ENCODE results near the gene GGTLC1.
"Not testable (repeated sequence)": the region's sequence is repeated elsewhere in the genome, so short reads cannot be mapped to it uniquely, and the experiment has no call there.

The GGTLC1 gene

GRCh38 chr20:23994001-23994633 is 5.5 kb upstream of the GGTLC1 start:
- DNase-seq (ENCODE audit: low spot score) = not testable (repeated sequence)

- DNase-seq (ENCODE audit: low spot score) = not testable (repeated sequence)
Measured at GRCh38 chr20:23993440-23993839, 4.9 kb upstream of the GGTLC1 start.

- not testable (repeated sequence) for DNase-seq (ENCODE audit: low spot score)
Measured at GRCh38 chr20:23990296-23990695, 1.7 kb upstream of the GGTLC1 start.

GRCh38 chr20:23988966-23989365 is 387 bp upstream of the GGTLC1 start:
- DNase-seq (ENCODE audit: low spot score) = not testable (repeated sequence)

GRCh38 chr20:23986716-23987115 is 1.9 kb downstream of the GGTLC1 start:
- not testable (repeated sequence) for DNase-seq (ENCODE audit: low spot score)

GRCh38 chr20:23986310-23986709 is 2.3 kb downstream of the GGTLC1 start:
- not testable (repeated sequence) for DNase-seq (ENCODE audit: low spot score)

GRCh38 chr20:23985790-23986225 is 2.8 kb downstream of the GGTLC1 start:
- DNase-seq (ENCODE audit: low spot score) = not testable (repeated sequence)

- DNase-seq (ENCODE audit: low spot score) = not testable (repeated sequence)
Measured at GRCh38 chr20:23985066-23985789, 3.4 kb downstream of the GGTLC1 start.

- not testable (repeated sequence) for DNase-seq (ENCODE audit: low spot score)
Measured at GRCh38 chr20:23984476-23985023, 4.0 kb downstream of the GGTLC1 start.

GRCh38 chr20:23982112-23983018 is 6.2 kb downstream of the GGTLC1 start:
- not testable (repeated sequence) for DNase-seq (ENCODE audit: low spot score)

- not testable (repeated sequence) for DNase-seq (ENCODE audit: low spot score)
Measured at GRCh38 chr20:23981526-23981925, 7.1 kb downstream of the GGTLC1 start.

- DNase-seq (ENCODE audit: low spot score) = not testable (repeated sequence)
Measured at GRCh38 chr20:23981014-23981413, 7.6 kb downstream of the GGTLC1 start.

- not testable (repeated sequence) for DNase-seq (ENCODE audit: low spot score)
Measured at GRCh38 chr20:23979899-23980811, 8.4 kb downstream of the GGTLC1 start.

- DNase-seq (ENCODE audit: low spot score) = not testable (repeated sequence)
Measured at GRCh38 chr20:23979380-23979779, 9.2 kb downstream of the GGTLC1 start.

GRCh38 chr20:23978457-23978856 is 10.1 kb downstream of the GGTLC1 start:
- not testable (repeated sequence) for DNase-seq (ENCODE audit: low spot score)

GRCh38 chr20:23974966-23975365 is 13.6 kb downstream of the GGTLC1 start:
- no peak for DNase-seq (ENCODE audit: low spot score)

- DNase-seq (ENCODE audit: low spot score) = no peak
Measured at GRCh38 chr20:23971310-23971709, 17.3 kb downstream of the GGTLC1 start.

GRCh38 chr20:23970049-23970448 is 18.5 kb downstream of the GGTLC1 start:
- DNase-seq (ENCODE audit: low spot score) = no peak

- no peak for DNase-seq (ENCODE audit: low spot score)
Measured at GRCh38 chr20:23967616-23967979, 21.0 kb downstream of the GGTLC1 start.

GRCh38 chr20:23966927-23967615 is 21.5 kb downstream of the GGTLC1 start:
- DNase-seq (ENCODE audit: low spot score) = no peak

All from Ammon's horn (tissue), 1 donor.